Dermis blood vessel endothelial cell (primary cell): ENCODE data around the gene CAMK2A. TPM values are rescaled to one million over a fixed set of nuclear protein-coding genes. Genes with fewer than 3 reads are reported as not detected.
A peak's percentile ranks its signal among the peaks of the same experiment; 100 is the strongest.

ENCODE experiments used
- DNase-seq: peaks from one replicate; pipeline ENCODE4 v3.0.0; 2010
- total RNA-seq: library from RNA; depleted of rRNA; stranded (reverse); fragments of >200 nt; gene quantifications from 2 replicates; pipeline ENCODE4 v1.2.3, GENCODE V29; 2014

Gene CAMK2A
- total RNA-seq, 1 donor from 2014 or later = not detected

- DNase-seq = no peak
Observed at GRCh38 chr5:150184006-150184405, 105.6 kb downstream of the CAMK2A start.

GRCh38 chr5:150183436-150183835 lies 106.1 kb downstream of the CAMK2A start:
- no peak for DNase-seq

- DNase-seq = no peak
Observed at GRCh38 chr5:150182774-150183173, 106.8 kb downstream of the CAMK2A start.

- DNase-seq = no peak
Observed at GRCh38 chr5:150181766-150182545, 107.6 kb downstream of the CAMK2A start.

- no peak for DNase-seq
Observed at GRCh38 chr5:150181027-150181426, 108.5 kb downstream of the CAMK2A start.

- DNase-seq = no peak
Observed at GRCh38 chr5:150180241-150181026, 109.1 kb downstream of the CAMK2A start.

GRCh38 chr5:150179019-150179620 lies 110.5 kb downstream of the CAMK2A start:
- DNase-seq = no peak

- DNase-seq = no peak
Observed at GRCh38 chr5:150178262-150178661, 111.3 kb downstream of the CAMK2A start.

GRCh38 chr5:150177721-150178120 lies 111.9 kb downstream of the CAMK2A start:
- no peak for DNase-seq

GRCh38 chr5:150176745-150177477 lies 112.7 kb downstream of the CAMK2A start:
- no peak for DNase-seq

- DNase-seq = peak; percentile 64
Observed at GRCh38 chr5:150175536-150175935, 114.0 kb downstream of the CAMK2A start.

GRCh38 chr5:150175076-150175475 lies 114.5 kb downstream of the CAMK2A start:
- DNase-seq = no peak

- DNase-seq = no peak
Observed at GRCh38 chr5:150174285-150174684, 115.3 kb downstream of the CAMK2A start.

- DNase-seq = no peak
Observed at GRCh38 chr5:150173161-150173560, 116.4 kb downstream of the CAMK2A start.

- no peak for DNase-seq
Observed at GRCh38 chr5:150172556-150172955, 117.0 kb downstream of the CAMK2A start.

GRCh38 chr5:150172145-150172544 lies 117.4 kb downstream of the CAMK2A start:
- DNase-seq = no peak

Other genes with a start within 250 kb of the CAMK2A start
- not detected in 2 replicates for gene CSF1R, start 203.2 kb downstream of the CAMK2A start, total RNA-seq
- 9.9 and 17.0 TPM in 2 replicates for gene PDGFRB, start 133.9 kb downstream of the CAMK2A start, total RNA-seq
- not detected in 2 replicates for gene CDX1, start 123.0 kb downstream of the CAMK2A start, total RNA-seq
- gene SLC6A7, start 99.7 kb downstream of the CAMK2A start, total RNA-seq = not detected in 2 replicates
- gene ARSI, start 13.1 kb upstream of the CAMK2A start, total RNA-seq = 0.28 and 0.68 TPM in 2 replicates
- 14.3 and 28.4 TPM in 2 replicates for gene TCOF1, start 67.9 kb upstream of the CAMK2A start, total RNA-seq
- 2.8 and 4.8 TPM in 2 replicates for gene CD74, start 123.1 kb upstream of the CAMK2A start, total RNA-seq
- 1,615 and 3,652 TPM in 2 replicates for gene RPS14, start 160.0 kb upstream of the CAMK2A start, total RNA-seq
- 68.1 and 99.5 TPM in 2 replicates for gene NDST1, start 218.4 kb upstream of the CAMK2A start, total RNA-seq